ENCODE data around the gene OR5K2.

Gene OR5K2

GRCh38 chr3:98460220-98460619, 37.3 kb upstream of the OR5K2 start:
- H3K36me3 ChIP-seq (ENCODE audit: control insufficient read depth, insufficient read depth, low read length) = no peaks in the 10 kb centered on the region
- no peak for DNase-seq (ENCODE audit: extremely low read depth, insufficient read length)
- H3K27me3 ChIP-seq (replicated peaks; ENCODE audit: control insufficient read depth, insufficient read depth, low read length) = no peaks in the 10 kb centered on the region
- TF ChIP-seq CTCF (IDR thresholded peaks at IDR 0.05; ENCODE audit: insufficient read depth, low read length, poor library complexity, severe bottlenecking) = no peak
- H3K4me3 ChIP-seq (replicated peaks; ENCODE audit: low read depth, low read length) = no peak overlapping the region

- no peak for DNase-seq (ENCODE audit: extremely low read depth, insufficient read length)
- Histone ChIP-seq H3K36me3 (ENCODE audit: control insufficient read depth, insufficient read depth, low read length) (no peaks in the 10 kb centered on the region), H3K27me3 (replicated peaks; ENCODE audit: control insufficient read depth, insufficient read depth, low read length) (no peaks in the 10 kb centered on the region), H3K4me3 (replicated peaks; ENCODE audit: low read depth, low read length) (no peak within 1 kb of the TSS)
- TF ChIP-seq CTCF (IDR thresholded peaks at IDR 0.05; ENCODE audit: insufficient read depth, low read length, poor library complexity, severe bottlenecking) = no peak
Measured at GRCh38 chr3:98462901-98463300, 34.6 kb upstream of the OR5K2 start, which contains the start of gene OR5K1. Gene OR5K1 (plus strand): TSS chr3:98463201. CDS start chr3:98469577, 6,376 bp downstream.

- TF ChIP-seq CTCF (IDR thresholded peaks at IDR 0.05; ENCODE audit: insufficient read depth, low read length, poor library complexity, severe bottlenecking) = no peak
- no peaks in the 10 kb centered on the region for H3K27me3 ChIP-seq (replicated peaks; ENCODE audit: control insufficient read depth, insufficient read depth, low read length)
- H3K36me3 ChIP-seq (ENCODE audit: control insufficient read depth, insufficient read depth, low read length) = no peaks in the 10 kb centered on the region
- no peak overlapping the region for H3K4me3 ChIP-seq (replicated peaks; ENCODE audit: low read depth, low read length)
- DNase-seq (ENCODE audit: extremely low read depth, insufficient read length) = no peak
Measured at GRCh38 chr3:98482717-98483482, 14.6 kb upstream of the OR5K2 start.

- H3K27me3 ChIP-seq (replicated peaks; ENCODE audit: control insufficient read depth, insufficient read depth, low read length) = no peaks in the 10 kb centered on the region
- no peak for TF ChIP-seq CTCF (IDR thresholded peaks at IDR 0.05; ENCODE audit: insufficient read depth, low read length, poor library complexity, severe bottlenecking)
- H3K36me3 ChIP-seq (ENCODE audit: control insufficient read depth, insufficient read depth, low read length) = no peaks in the 10 kb centered on the region
- no peak overlapping the region for H3K4me3 ChIP-seq (replicated peaks; ENCODE audit: low read depth, low read length)
- no peak for DNase-seq (ENCODE audit: extremely low read depth, insufficient read length)
Measured at GRCh38 chr3:98483626-98484025, 13.9 kb upstream of the OR5K2 start.

- TF ChIP-seq CTCF (IDR thresholded peaks at IDR 0.05; ENCODE audit: insufficient read depth, low read length, poor library complexity, severe bottlenecking) = no peak
- DNase-seq (ENCODE audit: extremely low read depth, insufficient read length) = no peak
- Histone ChIP-seq H3K36me3 (ENCODE audit: control insufficient read depth, insufficient read depth, low read length) (no peaks in the 10 kb centered on the region), H3K4me3 (replicated peaks; ENCODE audit: low read depth, low read length) (no peak overlapping the region), H3K27me3 (replicated peaks; ENCODE audit: control insufficient read depth, insufficient read depth, low read length) (no peaks in the 10 kb centered on the region)
Measured at GRCh38 chr3:98500019-98500418, 2.5 kb downstream of the OR5K2 start.

Data from GM06990 (cell line).